SU-DHL-6 (cell line): Measurements from ENCODE around the gene FNTB.

ENCODE experiments used
- EZH2phosphoT487 ChIP-seq: fragments of 200-600 bp; sonication (generic), shearing (Covaris generic); conservative IDR thresholded peaks from 2 replicates; pipeline ENCODE4 v1.6.1; 2018; ENCODE audit warnings: mild to moderate bottlenecking, antibody characterized with exemption, low read length, moderate library complexity, mixed read lengths
- TF ChIP-seq, protein P1 (sequence below): fragments of 200-600 bp; sonication (generic); IDR thresholded peaks from one replicate; pipeline ENCODE4 v1.5.1; 2017; ENCODE audit warnings: antibody characterized with exemption, mild to moderate bottlenecking, low read length, moderate library complexity; ENCODE audit not compliant: insufficient read depth, poor library complexity, severe bottlenecking

DNA sequence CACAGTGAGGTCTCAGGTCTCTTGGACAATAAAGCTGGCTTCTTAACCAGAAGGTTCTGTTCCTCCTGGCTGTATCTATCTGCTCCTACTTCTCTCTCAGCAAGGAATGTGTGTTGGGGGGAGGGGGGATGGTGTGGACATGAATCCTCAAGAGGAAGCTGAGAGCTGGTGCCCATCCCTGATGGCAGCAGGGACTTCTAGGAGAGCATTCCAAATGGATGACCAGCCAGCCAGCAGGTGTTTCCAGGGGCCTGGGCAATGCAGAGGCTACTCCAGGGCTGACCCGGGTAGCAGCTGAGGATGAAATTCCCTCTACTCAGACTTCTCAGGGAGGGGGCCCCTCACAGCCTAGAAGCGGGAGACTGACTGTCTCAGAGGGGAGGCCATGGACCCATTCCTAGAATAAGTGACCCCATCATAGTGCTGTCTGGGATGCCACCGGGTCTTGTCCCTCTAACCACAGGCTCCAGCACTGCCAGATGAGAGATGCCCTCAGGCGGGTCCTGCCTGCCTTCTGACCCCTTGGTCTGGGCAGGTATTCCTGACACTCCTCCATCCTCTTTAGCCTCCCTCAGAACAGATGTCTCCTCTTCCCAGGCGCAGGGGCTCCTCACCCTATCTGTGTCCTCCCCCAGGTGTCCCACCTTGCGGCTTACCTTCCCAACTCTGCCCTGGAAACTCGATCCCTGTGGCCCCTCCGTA, 15.8 kb upstream of the FNTB start:
- TF ChIP-seq, protein P1, sequence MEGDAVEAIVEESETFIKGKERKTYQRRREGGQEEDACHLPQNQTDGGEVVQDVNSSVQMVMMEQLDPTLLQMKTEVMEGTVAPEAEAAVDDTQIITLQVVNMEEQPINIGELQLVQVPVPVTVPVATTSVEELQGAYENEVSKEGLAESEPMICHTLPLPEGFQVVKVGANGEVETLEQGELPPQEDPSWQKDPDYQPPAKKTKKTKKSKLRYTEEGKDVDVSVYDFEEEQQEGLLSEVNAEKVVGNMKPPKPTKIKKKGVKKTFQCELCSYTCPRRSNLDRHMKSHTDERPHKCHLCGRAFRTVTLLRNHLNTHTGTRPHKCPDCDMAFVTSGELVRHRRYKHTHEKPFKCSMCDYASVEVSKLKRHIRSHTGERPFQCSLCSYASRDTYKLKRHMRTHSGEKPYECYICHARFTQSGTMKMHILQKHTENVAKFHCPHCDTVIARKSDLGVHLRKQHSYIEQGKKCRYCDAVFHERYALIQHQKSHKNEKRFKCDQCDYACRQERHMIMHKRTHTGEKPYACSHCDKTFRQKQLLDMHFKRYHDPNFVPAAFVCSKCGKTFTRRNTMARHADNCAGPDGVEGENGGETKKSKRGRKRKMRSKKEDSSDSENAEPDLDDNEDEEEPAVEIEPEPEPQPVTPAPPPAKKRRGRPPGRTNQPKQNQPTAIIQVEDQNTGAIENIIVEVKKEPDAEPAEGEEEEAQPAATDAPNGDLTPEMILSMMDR = no peak
- no peak for TF ChIP-seq EZH2phosphoT487
